ENCODE measurements around the gene THSD7A. TPM values are rescaled to one million over a fixed set of nuclear protein-coding genes. Genes with fewer than 3 reads are reported as not detected.

THSD7A gene
- total RNA-seq, 1 experiment from 2014 or later: 0.64 TPM

GRCh38 chr7:11567571-11567970 is 264.4 kb downstream of the THSD7A start:
- Histone ChIP-seq H3K36me3 (ENCODE audit: insufficient read depth, low read length, poor library complexity, severe bottlenecking) (no peaks in the 10 kb centered on the region), H3K9me3 (ENCODE audit: low read depth, low read length, poor library complexity, severe bottlenecking) (no peaks in the 10 kb centered on the region), H3K4me3 (ENCODE audit: low read depth, low read length, poor library complexity, severe bottlenecking) (no peak overlapping the region), H3K27ac (ENCODE audit: low read depth, low read length, poor library complexity, severe bottlenecking) (no peak overlapping the region), H3K27me3 (replicated peaks; ENCODE audit: insufficient read depth, low read depth, low read length, poor library complexity) (no peaks in the 10 kb centered on the region), H3K4me1 (ENCODE audit: insufficient read depth, low read length, poor library complexity, severe bottlenecking) (no peaks in the 10 kb centered on the region)
- no peak for TF ChIP-seq EZH2 (IDR thresholded peaks at IDR 0.05; ENCODE audit: borderline replicate concordance, low read depth, low read length, poor library complexity, severe bottlenecking)
- TF ChIP-seq, protein P1, sequence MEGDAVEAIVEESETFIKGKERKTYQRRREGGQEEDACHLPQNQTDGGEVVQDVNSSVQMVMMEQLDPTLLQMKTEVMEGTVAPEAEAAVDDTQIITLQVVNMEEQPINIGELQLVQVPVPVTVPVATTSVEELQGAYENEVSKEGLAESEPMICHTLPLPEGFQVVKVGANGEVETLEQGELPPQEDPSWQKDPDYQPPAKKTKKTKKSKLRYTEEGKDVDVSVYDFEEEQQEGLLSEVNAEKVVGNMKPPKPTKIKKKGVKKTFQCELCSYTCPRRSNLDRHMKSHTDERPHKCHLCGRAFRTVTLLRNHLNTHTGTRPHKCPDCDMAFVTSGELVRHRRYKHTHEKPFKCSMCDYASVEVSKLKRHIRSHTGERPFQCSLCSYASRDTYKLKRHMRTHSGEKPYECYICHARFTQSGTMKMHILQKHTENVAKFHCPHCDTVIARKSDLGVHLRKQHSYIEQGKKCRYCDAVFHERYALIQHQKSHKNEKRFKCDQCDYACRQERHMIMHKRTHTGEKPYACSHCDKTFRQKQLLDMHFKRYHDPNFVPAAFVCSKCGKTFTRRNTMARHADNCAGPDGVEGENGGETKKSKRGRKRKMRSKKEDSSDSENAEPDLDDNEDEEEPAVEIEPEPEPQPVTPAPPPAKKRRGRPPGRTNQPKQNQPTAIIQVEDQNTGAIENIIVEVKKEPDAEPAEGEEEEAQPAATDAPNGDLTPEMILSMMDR (conservative IDR thresholded peaks at IDR 0.05; ENCODE audit: low read depth, low read length): no peak
- BruUV-seq (replicated peaks): no TSS peak
- ChIA-PET POLR2A (ENCODE audit: low non-redundant PET) (no interaction called here), CTCF (no interaction called here)
- intact Hi-C loops (cut with micrococcal nuclease; ENCODE audit: unreplicated experiment): no loop called here
- DNase-seq (ENCODE audit: low spot score): no peak

DNA sequence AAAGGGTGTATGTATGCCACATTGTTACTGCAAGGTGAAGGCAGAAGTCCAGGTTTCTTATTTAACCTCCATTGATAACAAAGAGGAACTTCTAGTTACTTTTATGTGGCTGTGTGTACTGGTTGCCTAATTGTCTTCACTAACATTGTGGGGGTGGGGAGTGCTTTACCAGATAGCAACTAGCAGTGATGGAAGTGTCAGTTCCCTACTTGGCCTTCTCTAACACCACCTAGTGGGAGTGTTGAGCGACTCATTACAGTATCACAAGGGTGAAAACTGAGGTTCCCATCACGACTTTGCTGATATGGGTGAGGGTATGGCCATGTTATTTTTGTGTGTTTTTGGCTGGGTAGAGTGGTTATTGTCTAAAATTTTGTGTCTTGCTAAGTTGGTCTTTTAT is 274.4 kb downstream of the THSD7A start:
- no peaks in the 10 kb centered on the region for H3K36me3 ChIP-seq (ENCODE audit: insufficient read depth, low read length, poor library complexity, severe bottlenecking)
- CTCF ChIA-PET: no interaction called here
- H3K9me3 ChIP-seq (ENCODE audit: low read depth, low read length, poor library complexity, severe bottlenecking): no peaks in the 10 kb centered on the region
- intact Hi-C loops (cut with micrococcal nuclease; ENCODE audit: unreplicated experiment): loop anchor here (1.0 to 5.0 kb wide), 2 partner anchors 65 to 130 kb away; no protein-coding TSS in a partner anchor
- no peaks in the 10 kb centered on the region for H3K27me3 ChIP-seq (replicated peaks; ENCODE audit: insufficient read depth, low read depth, low read length, poor library complexity)
- TF ChIP-seq, protein P1 (conservative IDR thresholded peaks at IDR 0.05; ENCODE audit: low read depth, low read length): peak; percentile 75
- no peak for TF ChIP-seq EZH2 (IDR thresholded peaks at IDR 0.05; ENCODE audit: borderline replicate concordance, low read depth, low read length, poor library complexity, severe bottlenecking)
- POLR2A ChIA-PET (ENCODE audit: low non-redundant PET): no interaction called here
- BruUV-seq (replicated peaks): no TSS peak
- peaks cover 7% of the 10 kb centered on the region for H3K4me1 ChIP-seq (ENCODE audit: insufficient read depth, low read length, poor library complexity, severe bottlenecking)
- DNase-seq (ENCODE audit: low spot score): peak; percentile 85
- no peak overlapping the region for H3K27ac ChIP-seq (ENCODE audit: low read depth, low read length, poor library complexity, severe bottlenecking)
- H3K4me3 ChIP-seq (ENCODE audit: low read depth, low read length, poor library complexity, severe bottlenecking): no peak overlapping the region

DNA sequence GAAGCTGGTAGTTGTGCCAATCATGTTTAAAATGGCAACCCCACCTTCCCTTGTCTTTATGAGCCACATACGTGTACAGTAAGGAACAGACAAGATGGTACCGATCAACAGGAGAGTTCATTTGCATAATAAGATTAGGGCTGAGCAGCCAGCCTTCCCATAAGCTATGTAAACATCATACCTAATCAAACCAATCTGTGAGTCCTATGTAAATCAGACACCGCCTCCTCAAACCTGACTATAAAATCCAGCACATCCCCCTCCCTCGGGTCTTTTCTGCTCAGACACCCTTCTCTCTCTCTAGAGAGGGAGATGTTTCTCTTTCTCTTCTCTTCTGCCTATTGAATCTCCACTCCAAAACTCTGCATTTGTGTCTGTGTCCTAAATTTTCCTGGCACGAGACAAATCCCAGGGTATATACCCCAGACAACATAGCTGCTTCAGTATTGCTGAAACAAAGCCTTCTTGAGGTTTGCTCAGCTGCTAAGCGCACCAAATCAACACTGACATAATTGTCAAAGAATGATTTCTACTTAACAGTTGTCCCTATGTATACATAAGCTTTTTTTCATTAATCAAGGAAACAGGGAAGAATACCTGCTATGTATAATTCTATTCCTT is 279.2 kb downstream of the THSD7A start:
- CTCF ChIA-PET: no interaction called here
- Histone ChIP-seq H3K27ac (ENCODE audit: low read depth, low read length, poor library complexity, severe bottlenecking) (no peak overlapping the region), H3K36me3 (ENCODE audit: insufficient read depth, low read length, poor library complexity, severe bottlenecking) (no peaks in the 10 kb centered on the region), H3K27me3 (replicated peaks; ENCODE audit: insufficient read depth, low read depth, low read length, poor library complexity) (no peaks in the 10 kb centered on the region), H3K9me3 (ENCODE audit: low read depth, low read length, poor library complexity, severe bottlenecking) (no peaks in the 10 kb centered on the region), H3K4me3 (ENCODE audit: low read depth, low read length, poor library complexity, severe bottlenecking) (no peak overlapping the region), H3K4me1 (ENCODE audit: insufficient read depth, low read length, poor library complexity, severe bottlenecking) (peaks cover 12% of the 10 kb centered on the region)
- no peak for TF ChIP-seq EZH2 (IDR thresholded peaks at IDR 0.05; ENCODE audit: borderline replicate concordance, low read depth, low read length, poor library complexity, severe bottlenecking)
- TF ChIP-seq, protein P1 (conservative IDR thresholded peaks at IDR 0.05; ENCODE audit: low read depth, low read length): no peak
- peak; percentile 54 for DNase-seq (ENCODE audit: low spot score)
- intact Hi-C loops (cut with micrococcal nuclease; ENCODE audit: unreplicated experiment): no loop called here
- POLR2A ChIA-PET (ENCODE audit: low non-redundant PET): interaction anchor here (0.5 kb wide), 1 partner anchor 109 kb away, joined by 4 read pairs; no protein-coding TSS in a partner anchor
- no TSS peak for BruUV-seq (replicated peaks)
